NCI-H1417 treated with DMSO at 0.1 percent for 48 hours (cell line): ENCODE data around the gene GRIK2.
"Not testable (repeated sequence)": the region's sequence is repeated elsewhere in the genome, so short reads cannot be mapped to it uniquely, and the experiment has no call there.

ENCODE experiments used
- DNase-seq: peaks from one replicate; lab custom pipeline; 2025; lab: John Stamatoyannopoulos, UW

Gene GRIK2

GRCh38 chr6:101393251-101393828 is at the start of gene GRIK2:
Gene GRIK2 (plus strand): TSS chr6:101393708.
- DNase-seq: peak; percentile 54

GRCh38 chr6:101344885-101345284 is 48.6 kb upstream of the GRIK2 start:
- DNase-seq: no peak

- no peak for DNase-seq
Observed at GRCh38 chr6:101348816-101349215, 44.7 kb upstream of the GRIK2 start.

- not testable (repeated sequence) for DNase-seq
Observed at GRCh38 chr6:101350631-101351030, 42.9 kb upstream of the GRIK2 start.

- DNase-seq: no peak
Observed at GRCh38 chr6:101351173-101351572, 42.3 kb upstream of the GRIK2 start.

GRCh38 chr6:101352316-101352715 is 41.2 kb upstream of the GRIK2 start:
- DNase-seq: no peak

- no peak for DNase-seq
Observed at GRCh38 chr6:101365181-101365580, 28.3 kb upstream of the GRIK2 start.

- no peak for DNase-seq
Observed at GRCh38 chr6:101379926-101380325, 13.6 kb upstream of the GRIK2 start.

GRCh38 chr6:101380897-101381630 is 12.4 kb upstream of the GRIK2 start:
- DNase-seq: no peak

- DNase-seq: not testable (repeated sequence)
Observed at GRCh38 chr6:101383747-101384146, 9.8 kb upstream of the GRIK2 start.

GRCh38 chr6:101386982-101387381 is 6.5 kb upstream of the GRIK2 start:
- no peak for DNase-seq

- no peak for DNase-seq
Observed at GRCh38 chr6:101391772-101392585, 1.5 kb upstream of the GRIK2 start.

GRCh38 chr6:101392586-101393230 is 800 bp upstream of the GRIK2 start:
- DNase-seq: no peak

- peak; percentile 54 for DNase-seq
Observed at GRCh38 chr6:101393829-101394251, 332 bp downstream of the GRIK2 start.

- DNase-seq: no peak
Observed at GRCh38 chr6:101394936-101395335, 1.4 kb downstream of the GRIK2 start.

GRCh38 chr6:101395345-101395744 is 1.8 kb downstream of the GRIK2 start:
- no peak for DNase-seq

GRCh38 chr6:101396548-101397173 is 3.2 kb downstream of the GRIK2 start:
- no peak for DNase-seq

GRCh38 chr6:101397199-101397598 is 3.7 kb downstream of the GRIK2 start:
- DNase-seq: no peak

GRCh38 chr6:101398716-101399615 is 5.5 kb downstream of the GRIK2 start:
- DNase-seq: no peak

- no peak for DNase-seq
Observed at GRCh38 chr6:101399616-101400162, 6.2 kb downstream of the GRIK2 start.
